Measurements from ENCODE around the gene GPX3.

GRCh38 chr5:151071021-151071420 is 50.6 kb downstream of the GPX3 start:
- TF ChIP-seq CTCF (IDR thresholded peaks at IDR 0.05) (no peak), POLR2A (IDR thresholded peaks at IDR 0.05) (no peak)

Measured in adrenal gland (tissue), 5 donors.